ENCODE results near the gene MYO1F.
"Not testable (repeated sequence)": the region's sequence is repeated elsewhere in the genome, so short reads cannot be mapped to it uniquely, and the experiment has no call there.

MYO1F gene

GRCh38 chr19:8577247-8577646, at the start of gene MYO1F:
TSS of gene MYO1F (minus strand) at chr19:8577442. CDS start at chr19:8577309, 133 bp downstream.
- DNase-seq: no peak

- no peak for DNase-seq
Observed at GRCh38 chr19:8626842-8627241, 49.6 kb upstream of the MYO1F start.

GRCh38 chr19:8622886-8623285, 45.6 kb upstream of the MYO1F start:
- not testable (repeated sequence) for DNase-seq

GRCh38 chr19:8618751-8619150, 41.5 kb upstream of the MYO1F start:
- DNase-seq: no peak

GRCh38 chr19:8617984-8618383, 40.7 kb upstream of the MYO1F start:
- DNase-seq: no peak

- DNase-seq: not testable (repeated sequence)
Observed at GRCh38 chr19:8617325-8617724, 40.1 kb upstream of the MYO1F start.

- no peak for DNase-seq
Observed at GRCh38 chr19:8616861-8617260, 39.6 kb upstream of the MYO1F start.

- peak; percentile 77 for DNase-seq
Observed at GRCh38 chr19:8615813-8616596, 38.8 kb upstream of the MYO1F start.

- no peak for DNase-seq
Observed at GRCh38 chr19:8615024-8615423, 37.8 kb upstream of the MYO1F start.

GRCh38 chr19:8614455-8614854, 37.2 kb upstream of the MYO1F start:
- DNase-seq: no peak

- DNase-seq: no peak
Observed at GRCh38 chr19:8612807-8613171, 35.5 kb upstream of the MYO1F start.

- no peak for DNase-seq
Observed at GRCh38 chr19:8611877-8612806, 34.9 kb upstream of the MYO1F start.

GRCh38 chr19:8611391-8611876, 34.2 kb upstream of the MYO1F start:
- peak; percentile 12 for DNase-seq

- no peak for DNase-seq
Observed at GRCh38 chr19:8610936-8611300, 33.7 kb upstream of the MYO1F start.

- peak; percentile 39 for DNase-seq
Observed at GRCh38 chr19:8610041-8610935, 33.0 kb upstream of the MYO1F start, which contains the start of gene ADAMTS10. TSS of gene ADAMTS10 (minus strand) at chr19:8610715. CDS start at chr19:8605710, 5,005 bp downstream.

GRCh38 chr19:8609279-8610040, 32.2 kb upstream of the MYO1F start:
- DNase-seq: peak; percentile 27

GRCh38 chr19:8608941-8609278, 31.7 kb upstream of the MYO1F start:
- DNase-seq: no peak

GRCh38 chr19:8607386-8607785, 30.1 kb upstream of the MYO1F start:
- DNase-seq: no peak

GRCh38 chr19:8605514-8605913, 28.3 kb upstream of the MYO1F start:
- DNase-seq: no peak

GRCh38 chr19:8601796-8602195, 24.6 kb upstream of the MYO1F start:
- no peak for DNase-seq

- DNase-seq: no peak
Observed at GRCh38 chr19:8600816-8601215, 23.6 kb upstream of the MYO1F start.

GRCh38 chr19:8600064-8600463, 22.8 kb upstream of the MYO1F start:
- DNase-seq: no peak
